AG04450 (cell line): Measurements from ENCODE around the gene GM2A. TPM values are rescaled to one million over a fixed set of nuclear protein-coding genes. Genes with fewer than 3 reads are reported as not detected.

Source experiments
- CTCF ChIA-PET: fragments of 300-600, 350-600 bp; formaldehyde crosslinking; extraction: SDS; loops from one replicate; lab custom pipeline; 2022; ENCODE audit warnings: antibody characterized with exemption, inconsistent platforms; lab: Charles Lee
- POLR2A ChIA-PET: fragments of 350-600 bp; formaldehyde crosslinking; extraction: SDS; loops from one replicate; lab custom pipeline; 2021; ENCODE audit warnings: antibody characterized with exemption, inconsistent platforms; lab: Yijun Ruan, JAX
- DNase-seq: peaks from one replicate; pipeline ENCODE4 v3.0.0-alpha.2; 2011; ENCODE audit warnings: low read depth, low spot score
- H3K27ac ChIP-seq: one replicate; pipeline ENCODE4 v1.5.1; 2012; ENCODE audit warnings: low read depth, low read length, control low read depth
- H3K27me3 ChIP-seq: one replicate; pipeline ENCODE4 v1.6.0; 2012; ENCODE audit warnings: low read length; ENCODE audit not compliant: control insufficient read depth, insufficient read depth
- H3K4me3 ChIP-seq: 2 replicates; pipeline ENCODE4 v1.5.1; 2011; ENCODE audit warnings: mild to moderate bottlenecking, low read depth, low read length, control low read depth
- H3K9me3 ChIP-seq: 2 replicates; pipeline ENCODE4 v1.5.1; 2012; ENCODE audit warnings: low read length; ENCODE audit not compliant: control insufficient read depth, insufficient read depth
- CTCF ChIP-seq: IDR thresholded peaks from 2 replicates; pipeline ENCODE4 v1.5.1; 2011; ENCODE audit warnings: low read depth, low read length, control low read depth, inconsistent platforms
- polyA plus RNA-seq: library from polyadenylated mRNA; depleted of rRNA; stranded (reverse); fragments of >200 nt; gene quantifications from 2 replicates; pipeline ENCODE4 v1.2.3, GENCODE V29; 2011

The GM2A gene
- polyA plus RNA-seq, 1 experiment: 18.4 TPM

DNA sequence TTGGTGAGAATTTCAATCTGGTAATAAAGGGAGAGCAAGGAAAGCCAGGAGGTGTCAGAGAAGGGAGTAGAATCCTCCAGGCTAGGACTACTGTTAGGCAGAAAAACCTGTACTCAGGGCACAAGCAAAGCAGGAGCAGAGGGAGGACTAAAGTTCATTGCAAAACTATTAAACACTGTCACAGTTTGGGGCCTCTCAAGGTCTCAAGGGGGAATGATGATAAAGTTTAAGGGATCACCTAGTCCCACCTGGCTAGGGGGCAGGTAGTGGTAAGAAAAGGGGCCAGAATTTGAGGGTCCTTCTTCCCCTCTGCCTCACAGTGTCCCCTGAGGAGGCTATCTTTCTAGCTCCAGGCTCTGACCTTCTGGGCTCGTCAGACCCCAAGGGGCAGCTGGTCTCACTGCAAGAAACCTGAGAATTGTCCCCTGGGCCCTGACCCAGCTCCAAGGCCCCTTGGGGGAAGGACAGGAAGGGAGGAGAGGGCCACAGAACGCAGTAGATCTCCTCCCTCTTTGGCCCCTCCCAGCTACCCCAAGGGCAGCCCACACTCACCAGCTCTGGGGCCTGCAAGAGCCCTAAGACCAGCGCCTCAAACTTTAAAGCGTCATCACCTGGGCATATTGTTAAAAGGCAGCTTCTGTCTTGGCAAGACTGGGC lies 30.1 kb upstream of the GM2A start:
- CTCF ChIA-PET: interaction anchor here (0.7 kb wide), 1 partner anchor 107 kb away, joined by 3 read pairs; no protein-coding TSS in a partner anchor

GRCh38 chr5:151223447-151224264 lies 29.3 kb upstream of the GM2A start, which contains the start of gene CCDC69:
Gene CCDC69 (minus strand): TSS chr5:151224092. CDS start chr5:151223970, 122 bp downstream.
- Histone ChIP-seq H3K27ac (no peak within 1 kb of the TSS), H3K4me3 (peak within 1 kb of the TSS; percentile 60), H3K9me3 (no peaks in the 10 kb centered on the region), H3K27me3 (peaks cover 3% of the 10 kb centered on the region)
- ChIA-PET POLR2A (interaction anchor here (1.1 to 1.6 kb wide), 2 partner anchors 11 to 29 kb away, joined by 6 to 7 read pairs; partner anchors contain the start of gene GM2A), CTCF (interaction anchor here (0.6 to 1.6 kb wide), 2 partner anchors 15 to 173 kb away, joined by 4 to 7 read pairs; no protein-coding TSS in a partner anchor)
- no peak for DNase-seq
- 0 out of 2 replicates have a peak, but pooled peaks have one; percentile 18 for TF ChIP-seq CTCF

More for the DNA sequence above, 30.1 kb upstream of the GM2A start:
- Histone ChIP-seq H3K4me3 (peak overlapping the region; percentile 60; the same call in 1 of the 2 replicates), H3K27me3 (peaks cover 3% of the 10 kb centered on the region), H3K27ac (no peak overlapping the region), H3K9me3 (no peaks in the 10 kb centered on the region)
- POLR2A ChIA-PET: interaction anchor here (1.6 kb wide), 1 partner anchor 12 kb away, joined by 7 read pairs; no protein-coding TSS in a partner anchor
- TF ChIP-seq CTCF: no peak
- DNase-seq: no peak

DNA sequence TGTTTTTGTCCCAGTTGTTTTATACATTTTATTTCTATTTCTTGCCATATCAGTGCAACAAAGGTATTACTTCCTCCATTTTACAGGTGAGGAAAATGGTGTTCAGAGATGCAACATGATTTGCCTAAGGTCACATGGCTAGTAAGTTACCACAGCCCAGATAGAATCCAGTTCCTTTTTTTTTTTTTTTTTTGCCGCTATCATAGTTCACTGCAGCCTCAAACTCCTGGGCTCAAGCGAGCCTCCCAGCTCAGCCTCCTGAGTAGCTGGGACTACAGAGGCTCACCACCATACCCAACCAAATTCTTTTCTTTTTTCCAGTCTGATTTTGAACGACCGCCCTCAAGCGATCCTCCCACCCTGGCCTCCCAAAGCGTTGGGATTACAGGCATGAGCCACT lies 28.6 kb upstream of the GM2A start:
- Histone ChIP-seq H3K27me3 (no peaks in the 10 kb centered on the region), H3K9me3 (no peaks in the 10 kb centered on the region), H3K4me3 (no peak overlapping the region; the same call in 1 of the 2 replicates), H3K27ac (no peak overlapping the region)
- ChIA-PET POLR2A (interaction anchor here (1.1 to 1.6 kb wide), 2 partner anchors 10 to 28 kb away, joined by 6 to 7 read pairs; partner anchors contain the start of gene GM2A), CTCF (interaction anchor here (0.6 to 1.6 kb wide), 2 partner anchors 14 to 174 kb away, joined by 4 to 7 read pairs; no protein-coding TSS in a partner anchor)
- DNase-seq: no peak
- no peak for TF ChIP-seq CTCF

- no peak overlapping the region for H3K4me3 ChIP-seq
- TF ChIP-seq CTCF: no peak
- peaks cover 2% of the 10 kb centered on the region for H3K27me3 ChIP-seq
- no peaks in the 10 kb centered on the region for H3K9me3 ChIP-seq
- ChIA-PET POLR2A (no interaction called here), CTCF (interaction anchor here (1.6 kb wide), 1 partner anchor 14 kb away, joined by 7 read pairs; no protein-coding TSS in a partner anchor)
- no peak for DNase-seq
- no peak overlapping the region for H3K27ac ChIP-seq
These were observed 27.9 kb upstream of the GM2A start for GRCh38 chr5:151225071-151225470.
